ENCODE results near the gene STARD13.

The STARD13 gene

DNA sequence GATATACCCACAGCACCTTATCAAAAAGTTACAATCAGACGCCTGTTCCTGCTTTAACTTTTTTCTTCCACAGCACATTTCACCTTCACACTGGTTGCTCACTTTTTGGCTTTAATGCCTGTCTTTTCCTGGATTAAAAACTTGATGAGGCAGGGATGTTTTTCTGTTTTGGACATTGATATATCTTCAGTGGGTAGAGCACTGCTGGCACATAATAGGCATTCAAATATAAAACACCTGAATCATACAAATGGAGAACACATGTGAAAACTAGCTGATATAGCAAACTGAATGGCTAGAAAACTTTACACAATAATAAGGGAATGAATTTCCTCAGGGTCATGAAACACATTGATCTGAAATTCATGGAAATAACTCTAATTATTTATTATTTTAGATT is 65.6 kb downstream of the STARD13 start:
- no peak for DNase-seq

DNA sequence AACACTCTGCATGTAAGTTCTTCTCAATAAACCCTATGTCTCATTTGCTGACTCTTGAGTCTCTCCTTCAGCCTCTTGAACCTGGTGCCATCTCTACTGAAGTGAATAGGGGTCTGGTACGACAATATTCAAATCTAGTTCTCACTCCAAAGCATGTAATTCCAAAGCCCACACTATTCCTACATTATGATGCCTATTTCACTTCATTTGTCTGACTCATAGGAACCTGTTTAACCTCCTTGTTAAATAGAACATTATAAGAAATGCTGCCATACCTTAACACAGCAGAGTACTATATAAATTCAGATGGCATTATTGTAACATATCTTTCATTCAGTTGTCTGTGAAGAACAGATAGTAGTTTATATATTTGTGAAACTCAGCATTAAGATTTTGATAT is 67.1 kb downstream of the STARD13 start:
- DNase-seq, result no peak

DNA sequence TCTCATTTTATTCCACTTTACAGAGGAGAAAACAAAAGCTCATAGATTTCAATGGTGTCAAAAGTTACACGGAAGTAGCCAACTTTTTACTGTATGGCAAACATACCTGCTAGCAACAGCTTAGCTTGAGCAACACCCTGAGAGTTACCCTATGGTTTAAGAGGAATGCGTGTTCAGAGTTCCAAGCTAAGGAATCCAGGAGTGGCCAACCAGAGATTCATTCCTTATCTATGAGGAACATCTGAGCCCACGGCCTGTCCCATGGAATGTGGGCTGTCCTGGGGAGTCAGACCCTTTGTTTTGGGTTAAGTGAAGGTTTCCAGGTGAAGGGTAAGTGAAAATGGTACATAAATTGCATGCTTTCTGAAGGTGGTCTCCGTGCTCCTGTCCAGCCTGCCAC is 67.5 kb downstream of the STARD13 start:
- no peak for DNase-seq

DNA sequence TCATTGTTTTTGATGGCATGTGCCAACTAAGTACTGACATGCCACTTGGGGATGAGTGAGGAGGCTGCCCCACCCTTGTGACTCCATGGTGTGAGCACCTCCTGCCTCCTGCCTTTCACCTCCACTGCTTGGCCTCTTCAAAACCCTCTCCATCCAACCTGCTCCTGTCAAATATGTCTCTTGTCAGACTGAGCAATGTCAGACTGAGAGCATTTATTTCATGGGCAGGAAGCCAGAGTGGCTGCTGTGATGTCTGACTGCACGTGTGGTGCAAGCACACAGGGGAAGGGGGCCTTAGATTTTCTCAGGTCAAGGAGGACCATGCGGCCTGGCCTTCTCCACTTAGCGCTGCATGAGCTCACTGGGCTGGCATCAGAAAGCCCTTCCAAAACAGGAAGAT is 68.3 kb downstream of the STARD13 start:
- no peak for DNase-seq

DNA sequence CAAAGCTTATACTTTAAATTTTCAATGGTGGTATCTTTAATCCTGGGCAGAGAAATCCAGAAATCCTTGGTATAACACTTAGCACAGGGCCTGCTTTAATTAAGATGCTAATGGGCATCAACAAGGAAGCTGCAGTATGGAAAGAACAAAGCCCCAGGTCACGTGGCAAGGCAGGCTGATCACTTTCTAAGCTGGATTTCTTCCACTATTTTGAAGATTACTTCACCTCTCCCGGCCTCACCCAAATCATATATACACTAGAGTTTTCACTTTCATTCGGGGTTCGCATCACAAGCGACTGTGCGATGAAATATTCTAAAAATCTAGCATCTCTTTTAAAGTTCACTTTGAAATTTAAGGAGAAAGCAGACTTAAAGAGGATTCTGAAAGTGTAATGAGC is 71.8 kb downstream of the STARD13 start:
- no peak for DNase-seq

DNA sequence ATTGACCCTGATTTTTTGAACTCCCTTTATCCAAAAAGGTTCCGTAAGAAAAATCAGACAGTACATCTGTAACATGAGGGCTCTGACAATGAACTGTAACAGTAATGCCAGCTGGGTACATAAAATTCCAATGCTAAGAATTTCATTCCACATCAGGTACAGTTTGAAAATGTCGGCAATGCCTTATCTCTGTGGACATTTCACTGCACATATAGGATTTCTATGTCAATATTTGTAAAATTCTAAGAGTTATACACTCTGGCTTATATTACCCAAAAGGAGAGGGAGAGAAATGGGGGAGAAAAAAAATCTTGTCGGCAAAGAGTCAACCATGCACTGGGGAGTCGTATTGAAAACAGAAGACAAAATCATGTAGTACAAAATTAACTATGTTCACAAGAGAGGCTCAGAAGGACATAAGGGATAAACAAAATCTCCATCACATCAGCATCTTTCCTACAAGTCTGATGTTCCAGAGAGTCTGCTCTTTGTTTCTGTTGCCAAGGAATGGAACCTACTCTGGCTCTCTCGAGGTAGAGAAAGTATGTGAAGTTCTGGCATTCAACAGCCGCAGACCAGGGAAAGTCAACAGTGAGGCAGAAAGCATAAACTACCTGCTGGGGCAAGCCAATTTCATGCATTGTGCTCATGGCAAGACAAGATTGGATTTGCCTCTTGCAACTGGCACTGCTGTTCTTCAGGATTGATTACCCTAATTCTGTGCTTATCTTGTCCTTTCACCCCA is 72.4 kb downstream of the STARD13 start:
- no peak for DNase-seq

DNA sequence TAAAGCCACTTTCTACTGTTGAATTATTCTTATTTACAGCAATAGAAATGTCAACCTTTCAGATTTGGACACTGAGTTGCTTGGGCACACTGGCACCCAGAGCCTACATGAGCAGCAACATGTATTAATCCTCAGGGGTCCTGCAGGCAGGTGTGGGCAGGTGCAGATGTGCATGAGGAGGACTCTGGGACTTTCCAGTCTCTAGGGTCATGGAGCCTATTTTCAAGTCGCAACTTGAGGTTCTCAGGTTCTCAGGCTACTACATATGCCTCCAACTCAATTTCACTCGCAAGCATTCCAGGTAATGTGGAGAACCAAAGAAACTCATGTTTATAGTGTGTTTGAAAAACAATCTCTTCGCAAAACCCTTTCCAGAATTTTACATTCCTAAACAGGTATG is 73.2 kb downstream of the STARD13 start:
- DNase-seq, result no peak

DNA sequence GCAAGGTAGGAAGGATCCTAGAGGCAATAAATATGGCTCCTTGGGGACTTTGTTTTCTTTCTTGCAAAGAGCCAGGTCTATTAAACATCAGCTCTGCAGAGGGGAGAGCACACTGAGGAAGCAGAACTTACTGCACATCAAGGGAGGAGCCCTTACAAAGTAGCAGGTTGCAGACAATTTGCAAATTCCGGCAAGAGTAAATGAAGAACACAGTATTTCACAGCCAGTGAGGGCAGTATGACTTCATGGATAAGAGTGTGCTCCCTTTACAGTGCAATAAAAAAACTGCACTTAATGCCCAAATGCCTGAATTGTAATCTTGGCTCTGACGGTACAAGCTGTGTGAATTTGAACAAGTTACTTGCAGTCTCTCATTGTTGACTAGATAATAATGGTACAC is 75.5 kb downstream of the STARD13 start:
- no peak for DNase-seq

DNA sequence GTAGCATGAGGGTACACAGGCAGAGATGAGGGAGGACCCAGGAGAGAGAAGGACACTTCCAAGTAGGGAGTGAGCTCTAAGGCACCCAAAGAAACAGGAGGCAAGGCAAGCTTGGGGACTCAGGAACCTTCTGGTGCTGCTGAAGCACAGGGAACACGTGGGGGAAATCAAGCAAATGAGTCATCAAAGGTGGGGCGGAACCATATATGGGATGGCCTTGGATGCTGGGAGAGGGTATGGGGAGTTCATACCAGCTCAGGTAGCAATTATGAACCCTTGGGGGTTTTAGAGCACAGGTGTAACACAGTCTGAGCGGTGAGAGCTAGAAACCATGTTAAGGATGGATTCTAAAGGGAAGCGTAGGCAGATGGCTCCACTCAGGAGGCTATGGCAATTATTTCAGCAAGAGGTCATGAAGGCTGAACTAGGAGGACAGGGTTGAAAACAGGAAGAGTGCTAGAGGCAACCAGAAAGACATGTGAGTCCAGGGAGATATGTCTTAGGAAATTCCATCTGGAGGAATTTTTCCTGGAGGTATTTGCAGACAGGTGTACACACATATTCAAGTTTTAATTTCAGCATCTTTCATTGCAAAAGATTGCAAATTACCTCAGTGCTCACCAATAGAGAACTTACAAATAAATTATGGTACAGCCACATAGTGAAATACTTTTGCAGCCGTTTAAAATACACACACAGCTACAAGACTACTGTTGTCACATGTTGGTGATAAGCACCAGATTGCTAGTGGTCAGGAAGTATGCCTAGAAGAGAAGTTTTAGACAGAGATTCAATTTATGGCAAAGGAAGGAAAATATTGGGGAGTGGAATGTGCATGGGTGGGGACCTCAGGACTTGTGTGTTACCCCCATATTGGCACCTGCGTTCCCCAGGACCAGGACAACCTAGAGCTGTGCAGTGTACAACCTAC is 77.0 kb downstream of the STARD13 start:
- no peak for DNase-seq

DNA sequence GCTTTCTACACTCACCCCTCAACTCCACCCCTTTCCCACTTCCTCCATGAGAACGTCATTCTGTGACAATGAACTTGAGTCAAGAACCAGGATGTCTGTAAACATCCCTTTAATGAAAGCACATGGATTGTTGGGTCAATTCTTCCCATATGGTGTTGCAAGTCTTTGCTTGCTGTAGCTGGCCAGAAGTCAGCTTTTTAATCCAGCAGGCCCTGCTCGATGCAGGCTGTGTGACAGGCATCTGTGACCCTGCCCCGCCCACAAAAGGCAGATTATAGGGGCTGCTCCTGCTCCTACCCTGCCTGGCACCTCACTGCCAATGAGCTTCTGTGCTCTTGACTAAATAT is 78.0 kb downstream of the STARD13 start:
- no peak for DNase-seq

DNA sequence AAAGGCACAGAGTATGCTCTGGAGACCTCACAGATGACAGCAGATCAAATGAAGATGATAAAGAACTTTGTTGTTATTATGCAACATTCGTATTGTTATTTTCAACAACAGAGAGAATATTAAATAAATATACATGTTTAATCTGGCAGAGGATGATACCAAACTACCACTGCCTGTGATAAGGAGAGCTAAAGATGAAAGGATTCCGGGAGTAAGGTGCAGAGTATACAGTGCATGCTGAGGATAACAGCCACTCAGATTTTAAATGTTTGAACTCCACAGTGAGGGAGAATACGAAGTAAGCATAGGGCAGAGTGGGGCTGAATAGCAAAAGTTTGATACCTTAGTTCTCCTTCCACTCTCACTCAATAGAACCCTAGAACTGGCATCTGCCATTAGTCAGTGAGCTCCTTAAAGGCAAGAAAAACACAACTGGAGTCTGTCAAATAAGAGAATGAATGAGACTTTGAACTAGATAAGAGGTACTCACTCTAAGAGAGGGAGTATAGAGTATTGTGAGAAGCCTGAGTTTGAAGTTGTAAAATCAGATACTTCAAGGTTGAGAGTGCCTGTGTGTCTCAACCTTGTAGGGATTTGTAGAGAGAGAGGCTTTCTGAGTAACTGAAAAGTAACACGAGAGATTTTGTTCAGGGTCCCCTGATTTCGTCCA is 78.5 kb downstream of the STARD13 start:
- DNase-seq, result no peak

DNA sequence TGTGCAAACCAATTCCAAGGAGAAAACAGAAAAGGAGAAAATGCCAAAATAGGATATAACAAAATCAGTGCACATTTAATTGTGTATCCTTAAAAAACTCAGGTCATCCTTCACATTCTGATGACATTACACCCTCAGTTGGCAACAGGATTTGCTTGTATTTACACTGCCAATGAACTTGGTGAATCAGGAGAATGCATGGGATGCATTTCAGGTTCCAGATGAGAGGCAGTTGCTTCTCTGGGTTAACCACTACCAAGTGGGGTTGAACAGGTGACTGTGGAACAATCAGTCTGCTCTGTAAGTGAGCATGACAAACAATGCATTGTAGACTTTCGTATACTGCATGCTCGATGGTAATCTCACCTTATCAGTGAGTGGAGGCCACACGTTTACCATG is 79.1 kb downstream of the STARD13 start:
- no peak for DNase-seq

DNA sequence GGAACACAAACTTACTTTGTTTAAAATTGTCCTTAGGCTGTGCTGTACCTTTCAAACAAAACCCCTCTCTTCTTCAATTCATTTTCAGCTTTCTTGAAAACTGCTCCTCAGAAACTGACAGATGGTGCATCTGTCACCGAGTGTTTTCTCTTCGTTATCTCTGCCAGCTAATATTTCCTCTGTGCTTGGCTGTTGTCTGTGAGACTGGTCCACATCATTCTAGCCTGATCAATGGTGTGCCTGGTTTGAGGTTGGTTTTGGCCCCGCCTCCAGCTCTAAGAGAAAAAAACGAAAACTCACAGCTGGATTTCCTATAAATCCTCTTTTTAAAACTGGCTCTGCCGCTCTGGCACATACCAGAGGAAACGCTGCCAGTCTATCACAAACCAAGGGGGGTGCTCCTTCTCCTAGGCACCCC is 79.7 kb downstream of the STARD13 start:
- DNase-seq, result no peak

DNA sequence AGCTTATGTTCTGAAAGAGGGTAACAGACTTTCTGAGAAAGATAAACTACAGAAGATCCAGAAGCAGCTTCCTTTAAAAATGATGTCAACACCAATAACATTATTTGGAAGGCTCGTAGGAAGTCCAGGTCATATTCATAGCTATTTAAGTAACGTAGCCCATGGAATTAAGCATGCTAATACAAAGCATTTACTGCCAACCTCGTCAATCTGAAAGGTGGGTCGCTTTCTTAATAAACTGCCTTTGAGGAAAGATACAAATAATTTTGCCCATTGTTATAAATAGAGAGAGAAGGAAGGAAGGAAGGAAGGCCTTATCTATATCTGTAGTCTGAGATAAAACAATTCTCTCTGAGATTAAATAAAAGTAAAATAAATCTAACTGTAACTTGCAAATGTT is 80.3 kb downstream of the STARD13 start:
- no peak for DNase-seq

DNA sequence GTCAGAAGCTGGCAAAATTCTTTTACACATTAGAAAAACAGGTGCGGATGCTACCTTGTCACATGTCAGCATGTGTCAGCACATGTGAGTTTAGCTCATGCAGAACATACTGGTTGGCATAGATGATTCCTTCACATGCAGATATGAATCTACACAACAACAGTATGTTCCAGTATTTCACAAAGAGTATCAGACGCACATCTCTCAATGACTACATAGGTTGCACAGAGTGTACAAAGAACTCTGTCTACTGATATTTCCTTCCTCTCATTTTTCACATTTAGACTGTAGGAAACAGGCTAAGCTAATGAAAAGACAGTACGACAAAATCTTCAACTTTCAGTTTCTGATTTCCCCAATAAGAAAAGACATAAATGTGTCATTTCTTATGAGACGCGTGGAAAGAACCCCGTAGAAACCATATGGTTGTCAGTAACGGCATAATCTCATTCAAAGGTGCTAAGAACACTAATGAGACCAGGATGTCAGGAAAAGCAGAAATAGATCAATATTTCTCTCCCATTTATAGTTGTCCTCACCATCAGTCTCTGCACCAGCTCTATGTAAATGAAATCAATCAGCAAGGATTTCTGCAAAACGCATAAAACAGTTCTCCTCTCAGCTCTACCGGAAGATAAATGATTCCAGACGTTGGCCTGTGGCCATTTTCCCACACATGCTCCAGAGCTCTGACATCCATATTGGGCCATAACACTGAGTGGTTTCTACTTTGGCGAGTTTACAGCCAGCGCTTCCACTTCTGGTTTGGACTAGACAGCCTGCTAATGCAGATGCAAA is 81.2 kb downstream of the STARD13 start:
- no peak for DNase-seq

DNA sequence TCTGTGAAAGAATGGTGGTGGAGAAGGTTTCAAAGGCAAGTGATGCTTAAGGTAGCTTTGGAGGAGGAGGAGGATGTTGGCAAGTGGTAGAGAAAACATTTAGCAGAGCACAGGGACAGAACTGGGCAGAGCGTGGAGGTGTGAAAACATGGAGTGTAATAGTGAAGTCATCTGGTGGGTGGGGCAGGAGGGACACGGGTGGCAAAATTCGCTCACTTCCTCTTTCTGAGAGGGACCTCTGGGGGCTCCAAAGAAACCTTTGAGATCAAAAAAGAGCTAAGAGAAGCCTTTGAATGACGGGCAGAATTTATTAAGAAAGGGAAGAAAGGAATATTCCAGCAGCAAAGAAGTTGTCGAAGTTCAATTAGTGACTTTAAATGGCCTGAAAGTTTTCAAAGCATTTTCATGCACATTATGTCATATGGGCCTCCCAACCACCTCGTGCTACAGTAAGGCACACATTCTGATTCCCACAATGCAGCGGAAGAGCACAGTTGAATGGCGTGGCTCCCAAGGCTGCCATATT is 82.8 kb downstream of the STARD13 start:
- no peak for DNase-seq

DNA sequence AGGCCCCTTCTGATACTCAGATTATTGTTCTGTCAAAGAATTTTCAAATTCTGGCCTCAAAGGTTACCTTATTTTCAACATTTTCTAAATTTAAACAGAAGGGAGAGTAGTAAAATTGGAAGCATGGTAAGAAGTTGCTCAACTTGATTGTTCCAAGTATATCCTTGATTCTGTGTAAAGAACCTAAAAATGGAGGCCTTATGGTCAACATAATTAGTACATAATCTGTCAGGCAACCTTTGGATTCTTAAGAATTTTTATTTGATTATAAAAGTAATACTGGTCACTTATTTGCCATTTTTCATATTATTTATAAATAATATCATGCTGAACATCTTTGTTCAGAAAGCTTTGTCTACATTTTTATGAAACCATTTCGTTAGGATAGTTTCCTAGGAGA is 83.9 kb downstream of the STARD13 start:
- no peak for DNase-seq

DNA sequence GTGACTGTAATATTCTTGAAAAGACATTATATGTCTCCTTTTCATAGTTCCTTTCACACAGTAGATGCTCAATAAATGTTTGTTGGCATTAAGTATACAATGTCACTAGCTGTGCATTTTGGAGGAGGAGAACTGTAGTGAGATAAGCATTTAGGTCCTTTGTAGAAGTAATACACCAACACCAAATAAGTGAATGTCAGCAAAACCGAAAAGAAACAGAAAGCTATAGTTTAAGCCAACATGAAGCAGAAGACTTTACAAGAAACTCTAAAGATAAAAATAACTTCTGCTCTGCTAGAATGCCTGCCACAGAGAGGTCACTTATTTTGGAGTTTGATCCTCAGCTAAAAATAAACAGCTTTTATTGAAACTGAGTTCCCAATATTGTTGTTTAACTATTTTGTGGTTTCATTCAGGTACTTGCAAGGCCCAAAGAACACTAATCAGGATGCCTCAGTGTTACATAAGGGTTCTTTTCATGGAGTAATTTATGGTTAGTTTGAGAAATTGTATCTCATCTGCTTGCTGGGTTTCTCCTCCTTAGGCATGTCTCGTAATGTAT is 86.2 kb downstream of the STARD13 start:
- no peak for DNase-seq

DNA sequence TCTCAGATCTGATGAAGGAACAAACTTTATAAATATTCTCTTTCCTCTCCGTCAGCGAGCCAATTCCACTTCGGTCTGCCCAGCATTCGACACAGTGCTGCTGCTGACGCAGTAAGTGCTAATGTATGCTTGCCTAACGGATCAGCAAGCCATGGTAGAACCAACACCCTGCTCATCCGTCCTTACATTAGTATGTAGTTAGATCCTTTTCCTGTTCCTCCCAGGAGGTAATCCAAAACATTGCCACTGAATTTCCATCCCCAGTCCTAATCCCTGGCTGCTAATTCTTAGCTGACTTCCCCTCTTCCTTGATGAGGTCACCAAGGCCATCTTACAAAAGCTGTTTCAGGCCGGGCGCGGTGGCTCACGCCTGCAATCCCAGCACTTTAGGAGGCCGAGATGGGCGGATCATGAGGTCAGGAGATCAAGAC is 88.0 kb downstream of the STARD13 start:
- DNase-seq, result no peak

DNA sequence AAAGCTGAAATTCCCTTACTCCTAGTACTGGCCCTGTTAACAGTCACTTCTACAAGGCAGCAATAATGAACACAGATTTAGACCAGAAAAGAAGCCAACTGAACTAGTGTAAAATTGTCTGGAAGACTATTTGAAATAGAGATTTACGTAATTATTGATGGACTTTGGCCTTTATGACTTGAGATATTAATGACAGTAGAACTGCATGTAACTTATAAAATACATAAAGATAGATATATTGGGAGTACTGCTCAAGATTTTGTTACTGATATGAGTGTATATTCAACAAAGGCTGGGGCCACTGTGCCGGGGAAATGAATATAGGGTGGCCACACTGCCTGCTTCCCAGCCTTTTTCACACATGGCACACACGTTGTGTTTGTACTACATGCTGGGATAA is 88.8 kb downstream of the STARD13 start:
- no peak for DNase-seq

DNA sequence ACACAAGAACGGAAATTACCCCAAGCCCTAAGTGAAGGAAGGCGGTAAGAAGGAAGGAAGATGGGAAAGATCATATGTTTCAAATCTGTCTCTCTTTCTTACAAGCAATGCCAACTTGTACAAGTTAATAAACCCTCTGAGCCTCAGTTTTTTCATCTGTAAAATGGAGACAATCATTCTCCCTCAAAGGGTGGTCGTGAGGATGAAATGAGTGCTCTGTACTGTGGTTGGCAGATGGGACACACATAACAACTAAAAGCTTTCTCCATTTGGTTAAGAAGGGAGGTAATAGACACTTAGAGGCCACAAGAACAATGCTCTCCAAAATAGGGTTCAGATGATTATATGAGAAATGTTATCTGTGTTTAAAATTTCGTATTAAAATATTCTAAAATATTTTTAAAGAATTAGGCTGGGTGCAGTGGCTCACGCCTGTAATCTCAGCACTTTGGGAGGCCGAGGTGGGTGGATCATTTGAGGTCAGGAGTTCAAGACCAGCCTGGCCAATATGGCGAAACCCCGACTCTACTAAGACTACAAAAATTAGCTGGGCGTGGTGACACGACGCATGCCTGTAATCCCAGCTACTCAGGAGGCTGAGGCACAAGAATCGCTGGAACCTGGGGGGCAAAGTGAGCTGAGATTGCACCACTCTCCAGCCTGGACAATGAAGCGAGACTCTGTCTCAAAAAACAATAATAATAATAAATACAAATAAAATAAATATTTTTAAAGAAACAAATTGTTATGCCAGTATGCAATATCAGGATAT is 89.7 kb downstream of the STARD13 start:
- DNase-seq, result no peak
